H1 (cell line): ENCODE results near the gene UBR2. TPM values are rescaled to one million over a fixed set of nuclear protein-coding genes. Genes with fewer than 3 reads are reported as not detected.
A peak's percentile ranks its signal among the peaks of the same experiment; 100 is the strongest.

ENCODE experiments used
- CTCF ChIA-PET: fragments of 300-600 bp; sonication (Branson Sonifier 250); formaldehyde crosslinking; loops from one replicate; lab custom pipeline; 2021; ENCODE audit not compliant: partially characterized antibody; lab: Charles Lee
- POLR2A ChIA-PET: fragments of 300-600 bp; sonication (Branson Sonifier 250); formaldehyde crosslinking; loops from one replicate; lab custom pipeline; 2021; ENCODE audit warnings: inconsistent platforms; ENCODE audit not compliant: partially characterized antibody; lab: Charles Lee
- DNase-seq, 2 experiments: peaks; one replicate each; pipeline versions ENCODE4 v3.0.0 to v3.0.0-alpha.2; 2010 to 2022; ENCODE audit warnings: low spot score in 2 of 2, low read depth in 1 of 2, mixed read lengths in 1 of 2
- FAIRE-seq: peaks from 2 replicates; lab custom pipeline; 2011; peaks lifted over from hg19 to GRCh38; lab: Jason Lieb, UNC
- H2AFZ ChIP-seq: 2 replicates; pipeline ENCODE4 v1.8.1; 2012; ENCODE audit warnings: low read length, inconsistent platforms
- H2AK5ac ChIP-seq: 2 replicates; pipeline ENCODE4 v1.6.1; 2013; ENCODE audit warnings: low read depth, low read length
- H2BK120ac ChIP-seq: replicated peaks from 2 replicates; pipeline ENCODE3; 2013; ENCODE audit warnings: low read depth, low read length, inconsistent platforms
- H2BK12ac ChIP-seq: 2 replicates; pipeline ENCODE4 v1.6.1; 2013; ENCODE audit warnings: low read depth, low read length
- H2BK15ac ChIP-seq: 2 replicates; pipeline ENCODE4 v1.6.1; 2013; ENCODE audit warnings: low read length
- H2BK20ac ChIP-seq: 2 replicates; pipeline ENCODE4 v1.6.1; 2013; ENCODE audit warnings: low read length
- H2BK5ac ChIP-seq: 2 replicates; pipeline ENCODE4 v1.6.1; 2013; ENCODE audit warnings: low read depth, low read length
- H3K14ac ChIP-seq: 2 replicates; pipeline ENCODE4 v1.6.1; 2013; ENCODE audit warnings: inconsistent platforms; ENCODE audit not compliant: insufficient read length
- H3K18ac ChIP-seq: 2 replicates; pipeline ENCODE4 v1.6.1; 2013; ENCODE audit warnings: low read length; ENCODE audit errors: extremely low read depth
- H3K23ac ChIP-seq: 2 replicates; pipeline ENCODE4 v1.6.1; 2013; ENCODE audit warnings: inconsistent platforms; ENCODE audit not compliant: insufficient read length
- H3K23me2 ChIP-seq: 2 replicates; pipeline ENCODE4 v1.6.1; 2013; ENCODE audit warnings: low read depth, low read length
- H3K27ac ChIP-seq: 2 replicates; pipeline ENCODE4 v1.6.1; 2011; ENCODE audit warnings: low read depth, low read length, inconsistent platforms
- H3K27me3 ChIP-seq, 4 experiments: replicated peaks in 1 of 4; 1 replicate in 1 of 4; 2 replicates in 3 of 4; pipeline versions ENCODE4 v1.6.1 to v1.8.1; 2011 to 2013; ENCODE audit warnings: low read length in 3 of 4, mild to moderate bottlenecking in 3 of 4, inconsistent platforms in 2 of 4, mixed read lengths in 2 of 4, moderate library complexity in 1 of 4; ENCODE audit not compliant: control insufficient read depth in 3 of 4, insufficient read depth in 3 of 4; ENCODE audit errors: extremely low read depth in 1 of 4
- H3K36me3 ChIP-seq, 4 experiments: 2 replicates each; pipeline versions ENCODE4 v1.6.1 to v1.8.1; 2011 to 2013; ENCODE audit warnings: mild to moderate bottlenecking in 4 of 4, low read length in 3 of 4, moderate library complexity in 2 of 4, control low read depth in 1 of 4, inconsistent platforms in 1 of 4; ENCODE audit not compliant: insufficient read depth in 4 of 4, control insufficient read depth in 2 of 4
- H3K4ac ChIP-seq: replicated peaks from 2 replicates; pipeline ENCODE3; 2013; ENCODE audit warnings: low read length, low read depth, mixed read lengths, inconsistent platforms; ENCODE audit not compliant: insufficient read length
- H3K4me1 ChIP-seq, 4 experiments: replicated peaks in 1 of 4; 1 replicate in 1 of 4; 2 replicates in 3 of 4; pipeline versions ENCODE4 v1.6.1 to v1.8.1; 2011 to 2013; ENCODE audit warnings: low read length in 3 of 4, inconsistent platforms in 2 of 4, mixed read lengths in 1 of 4; ENCODE audit not compliant: insufficient read depth in 4 of 4, control insufficient read depth in 3 of 4
- H3K4me2 ChIP-seq, 2 experiments: 2 replicates each; pipeline versions ENCODE4 v1.6.1 to v1.8.1; 2011 to 2013; ENCODE audit warnings: low read depth in 2 of 2, low read length in 2 of 2, control low read depth in 1 of 2, inconsistent platforms in 1 of 2, mild to moderate bottlenecking in 1 of 2; ENCODE audit not compliant: insufficient read depth in 1 of 2
- H3K4me3 ChIP-seq, 4 experiments: fragments of 200-600, 300-600 bp in 1 of 4; sonication (generic), shearing (Covaris generic), sonication (Bioruptor Twin) in 1 of 4; 2 replicates each; pipeline versions ENCODE4 v1.5.1 to v1.8.1; 2011 to 2016; ENCODE audit warnings: low read length in 4 of 4, low read depth in 3 of 4, control low read depth in 2 of 4, inconsistent platforms in 2 of 4, mild to moderate bottlenecking in 2 of 4, mixed read lengths in 1 of 4, moderate library complexity in 1 of 4; ENCODE audit not compliant: insufficient read depth in 2 of 4; ENCODE audit errors: extremely low read depth in 1 of 4
- H3K56ac ChIP-seq: replicated peaks from 2 replicates; pipeline ENCODE3; 2013; ENCODE audit warnings: low read depth, mild to moderate bottlenecking, mixed read lengths, low read length, inconsistent platforms; ENCODE audit not compliant: insufficient read length
- H3K79me1 ChIP-seq: 2 replicates; pipeline ENCODE4 v1.6.1; 2013; ENCODE audit warnings: low read depth, low read length, control low read depth
- H3K79me2 ChIP-seq, 2 experiments: 2 replicates each; pipeline versions ENCODE4 v1.6.1 to v1.8.1; 2012 to 2013; ENCODE audit warnings: low read length in 2 of 2, mild to moderate bottlenecking in 2 of 2, inconsistent platforms in 1 of 2; ENCODE audit not compliant: insufficient read depth in 2 of 2, control insufficient read depth in 1 of 2
- H3K9ac ChIP-seq, 4 experiments: replicated peaks in 1 of 4; 1 replicate in 1 of 4; 2 replicates in 3 of 4; pipeline versions ENCODE4 v1.6.1 to v1.8.1; 2011 to 2013; ENCODE audit warnings: low read depth in 3 of 4, low read length in 3 of 4, control low read depth in 2 of 4, mild to moderate bottlenecking in 2 of 4, moderate library complexity in 2 of 4, inconsistent platforms in 1 of 4; ENCODE audit errors: extremely low read depth in 1 of 4
- H3K9me3 ChIP-seq, 2 experiments: 2 replicates each; pipeline versions ENCODE4 v1.6.1 to v1.8.1; 2012 to 2013; ENCODE audit warnings: mild to moderate bottlenecking in 2 of 2, moderate library complexity in 2 of 2, control low read depth in 1 of 2, inconsistent platforms in 1 of 2, low read depth in 1 of 2, low read length in 1 of 2, mixed read lengths in 1 of 2; ENCODE audit not compliant: insufficient read depth in 2 of 2
- H4K20me1 ChIP-seq, 2 experiments: replicated peaks in 1 of 2; 2 replicates each; pipeline versions ENCODE3 to v1.8.1; 2011 to 2013; ENCODE audit warnings: inconsistent platforms in 2 of 2, low read length in 2 of 2, mild to moderate bottlenecking in 1 of 2; ENCODE audit not compliant: insufficient read depth in 2 of 2, control insufficient read depth in 1 of 2
- H4K5ac ChIP-seq: 2 replicates; pipeline ENCODE4 v1.6.1; 2013; ENCODE audit warnings: low read length, low read depth, mixed read lengths, inconsistent platforms; ENCODE audit not compliant: insufficient read length
- H4K8ac ChIP-seq: 2 replicates; pipeline ENCODE4 v1.8.0; 2013; ENCODE audit warnings: mild to moderate bottlenecking, moderate library complexity, low read length, inconsistent platforms; ENCODE audit not compliant: insufficient read depth; ENCODE audit errors: extremely low read depth
- H4K91ac ChIP-seq: replicated peaks from 2 replicates; pipeline ENCODE3; 2013; ENCODE audit warnings: low read length, mixed read lengths, inconsistent platforms; ENCODE audit not compliant: insufficient read length
- ASH2L ChIP-seq: fragments of 200-600, 300-600 bp; sonication (generic); IDR thresholded peaks from one replicate; pipeline ENCODE4 v1.7.1; 2017; ENCODE audit warnings: low read length
- CBX8 ChIP-seq: fragments of 300-800, 300-1000 bp; sonication (generic); IDR thresholded peaks from 2 replicates; pipeline ENCODE4 v1.7.1; 2016; ENCODE audit warnings: low read depth, low read length, borderline replicate concordance
- CREB1 ChIP-seq: IDR thresholded peaks from 2 replicates; pipeline ENCODE4 v1.6.1; 2012; ENCODE audit warnings: inconsistent platforms
- EGR1 ChIP-seq: IDR thresholded peaks from 2 replicates; pipeline ENCODE4 v1.6.1; 2011; ENCODE audit warnings: low read depth, low read length, borderline replicate concordance
- RBBP5 ChIP-seq: IDR thresholded peaks from 2 replicates; pipeline ENCODE4 v1.7.1; 2012; ENCODE audit warnings: low read depth, mild to moderate bottlenecking, inconsistent platforms, low read length, moderate library complexity, borderline replicate concordance
- SP1 ChIP-seq: IDR thresholded peaks from 2 replicates; pipeline ENCODE4 v1.6.1; 2011; ENCODE audit warnings: low read depth, low read length
- TAF1 ChIP-seq: IDR thresholded peaks from 2 replicates; pipeline ENCODE4 v1.6.1; 2011; ENCODE audit warnings: mild to moderate bottlenecking, low read depth, low read length
- WGBS, 2 experiments: shearing (Covaris generic) in 1 of 2; methylation state at CpG; one replicate each; pipeline versions ENCODE4 v1.1.6 to v1.1.7; 2013 to 2015; ENCODE audit warnings: low lambda C conversion rate in 2 of 2, mixed read lengths in 2 of 2, inconsistent platforms in 1 of 2, low coverage in 1 of 2, missing lambda C conversion rate in 1 of 2; ENCODE audit not compliant: insufficient replicate concordance in 2 of 2, insufficient coverage in 1 of 2, insufficient read length in 1 of 2; ENCODE audit errors: extremely low coverage in 1 of 2, missing lambda C conversion rate in 1 of 2; 5-methylcytosine and 5-hydroxymethylcytosine counted together
- polyA plus RNA-seq, 7 experiments: library from polyadenylated mRNA; depleted of rRNA in 3 of 7; stranded (reverse) in 5 of 7; unstranded in 2 of 7; fragments of >200 nt in 5 of 7; fragments of 200-250 nt in 2 of 7; gene quantifications; 1 replicate in 5 of 7; 2 replicates in 1 of 7; 4 replicates in 1 of 7; pipeline versions ENCODE4 v1.2.1 to v1.2.3, GENCODE V29; 2011 to 2013; ENCODE audit warnings: missing spikeins in 2 of 7, mixed read lengths in 2 of 7
- total RNA-seq: library from RNA; stranded (reverse); fragmentation: NEBNext Ultra II Directional; extraction: Animal tissue kit (Norgen Biotek cat#: 25700); gene quantifications from 2 replicates; pipeline ENCODE4 v1.2.1, GENCODE V29; 2021

UBR2 gene
- total and polyA plus RNA-seq, 2 of the 8 experiments (the other 6 are each of a cell fraction or from before 2014, with no cell fraction given): 6.5 to 19.5 TPM

- DNase-seq: no peak
- Histone ChIP-seq H4K91ac (no peak overlapping the region), H2BK12ac (no peak overlapping the region), H3K4me3 (no peak overlapping the region), H3K23ac (no peak overlapping the region), H3K9ac (no peak overlapping the region), H2BK120ac (no peak overlapping the region), H3K4me2 (peak overlapping the region in 1 of 2 experiments; percentile 22; a peak in 1 of 4 replicates), H2AK5ac (no peak overlapping the region), H4K5ac (no peak overlapping the region), H2BK15ac (no peak overlapping the region), H3K23me2 (no peaks in the 10 kb centered on the region), H3K27me3 (no peaks in the 10 kb centered on the region; a peak in 1 of 7 replicates), H2BK5ac (0 out of 2 replicates have a peak overlapping the region, but pooled peaks have one; percentile 9), H3K79me1 (no peaks in the 10 kb centered on the region), H3K36me3 (no peaks in the 10 kb centered on the region), H3K14ac (no peak overlapping the region), H3K27ac (0 out of 2 replicates have a peak overlapping the region, but pooled peaks have one; percentile 70), H2AFZ (peak overlapping the region; percentile 63; the same call in 1 of the 2 replicates), H3K9me3 (peaks cover 5 to 6% of the 10 kb centered on the region in 2 experiments; a peak in 1 of 4 replicates), H3K56ac (no peak overlapping the region), H4K8ac (peak overlapping the region; percentile 74; the same call in 1 of the 2 replicates), H3K18ac (no peak overlapping the region; the same call in 1 of the 2 replicates), H2BK20ac (no peak overlapping the region), H4K20me1 (no peaks in the 10 kb centered on the region), H3K4ac (no peak overlapping the region), H3K79me2 (no peaks in the 10 kb centered on the region), H3K4me1 (peaks cover 2 to 7% (median 4%) of the 10 kb centered on the region in 4 experiments; a peak in 4 of 7 replicates)
- ChIA-PET CTCF (no interaction called here), POLR2A (interaction anchor here (0.7 kb wide), 1 partner anchor 99 kb away, joined by 3 read pairs; no protein-coding TSS in a partner anchor)
- TF ChIP-seq ASH2L: peak; percentile 60
- TF ChIP-seq CREB1: no peak
- TF ChIP-seq RBBP5: peak; percentile 90
- no peak for TF ChIP-seq CBX8
- peak; percentile 61; the same call in 1 of the 2 replicates for TF ChIP-seq SP1
- TF ChIP-seq EGR1: no peak
- 0 out of 2 replicates have a peak, but pooled peaks have one; percentile 45 for TF ChIP-seq TAF1
- 78% methylated on average over 9 of the region's 9 CpGs; no CpG with 5 or more reads in 1 of the 2 experiments for WGBS, 2 experiments
- FAIRE-seq: no peak
Observed at GRCh38 chr6:42710316-42710715, 146.5 kb downstream of the UBR2 start.
